SU-DHL-6 (cell line): ENCODE data around the gene SLC46A3.

ENCODE experiments used
- H2AFZ ChIP-seq: fragments of 200-600 bp; sonication (generic); 2 replicates; pipeline ENCODE4 v1.6.1; 2014; ENCODE audit warnings: low read depth, mild to moderate bottlenecking, moderate library complexity, mixed read lengths, antibody characterized with exemption, low read length; ENCODE audit not compliant: severe bottlenecking
- H3F3A ChIP-seq: fragments of 200-600 bp; shearing (Covaris generic); 2 replicates; pipeline ENCODE4 v1.6.0; 2016; ENCODE audit warnings: antibody characterized with exemption, mild to moderate bottlenecking; ENCODE audit not compliant: insufficient read depth
- H3K27ac ChIP-seq: fragments of 200-600 bp; sonication (generic); 2 replicates; pipeline ENCODE4 v1.5.1; 2016; ENCODE audit warnings: low read depth, mild to moderate bottlenecking, low read length, moderate library complexity, mixed read lengths
- H3K27me3 ChIP-seq: fragments of 200-600 bp; sonication (generic), shearing (Covaris generic); 2 replicates; pipeline ENCODE4 v1.6.0; 2014; ENCODE audit warnings: mild to moderate bottlenecking, low read length
- H3K36me3 ChIP-seq: fragments of 200-600 bp; sonication (generic); 2 replicates; pipeline ENCODE4 v1.6.1; 2014; ENCODE audit warnings: mild to moderate bottlenecking, low read length, mixed read lengths
- H3K4me2 ChIP-seq: fragments of 300-600, 200-600 bp; shearing (Covaris generic), sonication (generic); 2 replicates; pipeline ENCODE4 v1.6.0; 2014; ENCODE audit warnings: low read length, low read depth, mild to moderate bottlenecking; ENCODE audit not compliant: poor library complexity, severe bottlenecking
- H3K4me3 ChIP-seq: fragments of 200-600 bp; sonication (generic); 2 replicates; pipeline ENCODE4 v1.5.1; 2014; ENCODE audit warnings: antibody characterized with exemption, low read length, mild to moderate bottlenecking, mixed read lengths; ENCODE audit not compliant: insufficient read depth, poor library complexity, severe bottlenecking
- H3K79me2 ChIP-seq: fragments of 200-600 bp; sonication (generic); 2 replicates; pipeline ENCODE4 v1.6.1; 2014; ENCODE audit warnings: mild to moderate bottlenecking, low read length, moderate library complexity; ENCODE audit not compliant: insufficient read depth
- H3K9ac ChIP-seq: fragments of 200-600 bp; sonication (generic); 2 replicates; pipeline ENCODE4 v1.7.0; 2014; ENCODE audit warnings: mild to moderate bottlenecking, low read length
- H3K9me2 ChIP-seq: fragments of 200-600 bp; sonication (generic); replicated peaks from 2 replicates; pipeline ENCODE4 v1.6.1; 2014; ENCODE audit warnings: low read length; ENCODE audit not compliant: insufficient read depth
- H3K9me3 ChIP-seq: fragments of 200-600 bp; sonication (generic); 2 replicates; pipeline ENCODE4 v1.6.1; 2014; ENCODE audit warnings: low read length, mixed read lengths; ENCODE audit not compliant: insufficient read depth
- H4K20me1 ChIP-seq: fragments of 200-600 bp; sonication (generic); 2 replicates; pipeline ENCODE4 v1.6.1; 2014; ENCODE audit warnings: low read depth, mild to moderate bottlenecking, antibody characterized with exemption, low read length, moderate library complexity, mixed read lengths
- EZH2phosphoT487 ChIP-seq: fragments of 200-600 bp; sonication (generic), shearing (Covaris generic); conservative IDR thresholded peaks from 2 replicates; pipeline ENCODE4 v1.6.1; 2018; ENCODE audit warnings: mild to moderate bottlenecking, antibody characterized with exemption, low read length, moderate library complexity, mixed read lengths
- TF ChIP-seq, protein P1 (sequence below): fragments of 200-600 bp; sonication (generic); IDR thresholded peaks from one replicate; pipeline ENCODE4 v1.5.1; 2017; ENCODE audit warnings: antibody characterized with exemption, mild to moderate bottlenecking, low read length, moderate library complexity; ENCODE audit not compliant: insufficient read depth, poor library complexity, severe bottlenecking

SLC46A3 gene

GRCh38 chr13:28729541-28729940 is 10.8 kb upstream of the SLC46A3 start:
- H3K4me2 ChIP-seq = no peak overlapping the region
- no peaks in the 10 kb centered on the region for H3K79me2 ChIP-seq
- no peaks in the 10 kb centered on the region for H3K36me3 ChIP-seq
- no peaks in the 10 kb centered on the region for H3K27me3 ChIP-seq
- H3K9ac ChIP-seq = no peak overlapping the region
- no peaks in the 10 kb centered on the region for H3F3A ChIP-seq
- H2AFZ ChIP-seq = no peak overlapping the region
- H3K27ac ChIP-seq = no peak overlapping the region
- H3K9me2 ChIP-seq = no peaks in the 10 kb centered on the region
- TF ChIP-seq, protein P1, sequence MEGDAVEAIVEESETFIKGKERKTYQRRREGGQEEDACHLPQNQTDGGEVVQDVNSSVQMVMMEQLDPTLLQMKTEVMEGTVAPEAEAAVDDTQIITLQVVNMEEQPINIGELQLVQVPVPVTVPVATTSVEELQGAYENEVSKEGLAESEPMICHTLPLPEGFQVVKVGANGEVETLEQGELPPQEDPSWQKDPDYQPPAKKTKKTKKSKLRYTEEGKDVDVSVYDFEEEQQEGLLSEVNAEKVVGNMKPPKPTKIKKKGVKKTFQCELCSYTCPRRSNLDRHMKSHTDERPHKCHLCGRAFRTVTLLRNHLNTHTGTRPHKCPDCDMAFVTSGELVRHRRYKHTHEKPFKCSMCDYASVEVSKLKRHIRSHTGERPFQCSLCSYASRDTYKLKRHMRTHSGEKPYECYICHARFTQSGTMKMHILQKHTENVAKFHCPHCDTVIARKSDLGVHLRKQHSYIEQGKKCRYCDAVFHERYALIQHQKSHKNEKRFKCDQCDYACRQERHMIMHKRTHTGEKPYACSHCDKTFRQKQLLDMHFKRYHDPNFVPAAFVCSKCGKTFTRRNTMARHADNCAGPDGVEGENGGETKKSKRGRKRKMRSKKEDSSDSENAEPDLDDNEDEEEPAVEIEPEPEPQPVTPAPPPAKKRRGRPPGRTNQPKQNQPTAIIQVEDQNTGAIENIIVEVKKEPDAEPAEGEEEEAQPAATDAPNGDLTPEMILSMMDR = no peak
- TF ChIP-seq EZH2phosphoT487 = no peak
- no peak overlapping the region for H3K4me3 ChIP-seq
- no peaks in the 10 kb centered on the region for H3K9me3 ChIP-seq
- no peaks in the 10 kb centered on the region for H4K20me1 ChIP-seq

DNA sequence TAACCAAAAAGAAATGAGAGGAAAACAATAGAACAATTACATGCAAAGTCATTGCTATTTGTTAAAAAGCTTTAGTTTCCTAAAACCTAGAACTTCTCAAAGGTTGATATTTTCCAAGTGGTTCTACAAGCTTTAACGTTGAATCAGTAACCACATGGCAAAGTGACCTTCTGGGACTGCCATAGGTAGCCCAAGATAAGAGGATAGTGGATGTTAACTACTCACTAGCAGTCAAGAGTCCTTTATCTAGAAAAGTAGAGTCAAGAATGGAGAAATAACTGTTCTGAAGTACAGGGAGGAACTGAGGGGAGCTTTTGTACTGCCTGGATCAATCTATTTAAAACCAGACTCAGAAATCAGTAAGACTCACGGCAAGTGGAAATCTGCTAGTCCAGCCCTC is 9.9 kb upstream of the SLC46A3 start:
- Histone ChIP-seq H3K79me2 (no peaks in the 10 kb centered on the region), H3K27me3 (no peaks in the 10 kb centered on the region), H3K4me3 (no peak overlapping the region), H3K4me2 (no peak overlapping the region), H3K9me2 (no peaks in the 10 kb centered on the region), H4K20me1 (no peaks in the 10 kb centered on the region), H3K36me3 (no peaks in the 10 kb centered on the region), H3K9ac (no peak overlapping the region), H3F3A (no peaks in the 10 kb centered on the region), H2AFZ (no peak overlapping the region), H3K27ac (no peak overlapping the region), H3K9me3 (no peaks in the 10 kb centered on the region)
- TF ChIP-seq, protein P1 = no peak
- TF ChIP-seq EZH2phosphoT487 = no peak

DNA sequence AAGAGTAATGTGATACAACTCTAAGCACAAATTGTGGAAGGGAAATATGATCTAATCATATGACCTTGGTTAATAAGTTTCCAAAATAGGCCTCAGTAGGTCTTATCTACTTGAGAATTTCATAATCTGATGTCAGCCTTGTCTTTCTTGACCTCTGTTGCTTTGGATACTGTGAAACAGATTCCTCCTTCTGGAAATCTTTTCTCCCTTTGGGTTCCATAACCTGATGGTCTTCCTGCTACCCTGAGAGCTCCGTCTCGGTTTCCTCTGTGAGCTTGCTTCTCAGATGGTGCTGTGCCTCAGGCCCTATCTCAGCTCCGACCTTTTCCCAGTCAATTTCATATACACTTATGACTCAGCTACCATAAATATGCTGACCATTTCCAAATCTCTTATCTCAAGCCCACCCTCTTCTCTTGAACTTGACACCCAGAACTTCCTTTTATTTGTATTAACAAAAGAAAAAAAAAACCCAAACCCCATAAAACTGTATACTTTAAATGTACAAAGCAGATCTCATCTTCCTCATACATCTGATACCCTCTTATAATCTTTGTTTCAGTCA is 6.4 kb upstream of the SLC46A3 start:
- H3K27ac ChIP-seq = no peak overlapping the region
- no peaks in the 10 kb centered on the region for H3K79me2 ChIP-seq
- no peaks in the 10 kb centered on the region for H3K9me3 ChIP-seq

More for the DNA sequence above, 6.4 kb upstream of the SLC46A3 start:
- Histone ChIP-seq H3K4me2 (no peak overlapping the region), H3K36me3 (no peaks in the 10 kb centered on the region), H3K27me3 (no peaks in the 10 kb centered on the region), H3K9me2 (no peaks in the 10 kb centered on the region), H3K4me3 (no peak overlapping the region), H4K20me1 (no peaks in the 10 kb centered on the region), H3K9ac (no peak overlapping the region), H3F3A (no peaks in the 10 kb centered on the region), H2AFZ (no peak overlapping the region)
- TF ChIP-seq, protein P1 = no peak
- TF ChIP-seq EZH2phosphoT487 = no peak
